Measurements from ENCODE around the gene HIP1R.

The HIP1R gene

DNA sequence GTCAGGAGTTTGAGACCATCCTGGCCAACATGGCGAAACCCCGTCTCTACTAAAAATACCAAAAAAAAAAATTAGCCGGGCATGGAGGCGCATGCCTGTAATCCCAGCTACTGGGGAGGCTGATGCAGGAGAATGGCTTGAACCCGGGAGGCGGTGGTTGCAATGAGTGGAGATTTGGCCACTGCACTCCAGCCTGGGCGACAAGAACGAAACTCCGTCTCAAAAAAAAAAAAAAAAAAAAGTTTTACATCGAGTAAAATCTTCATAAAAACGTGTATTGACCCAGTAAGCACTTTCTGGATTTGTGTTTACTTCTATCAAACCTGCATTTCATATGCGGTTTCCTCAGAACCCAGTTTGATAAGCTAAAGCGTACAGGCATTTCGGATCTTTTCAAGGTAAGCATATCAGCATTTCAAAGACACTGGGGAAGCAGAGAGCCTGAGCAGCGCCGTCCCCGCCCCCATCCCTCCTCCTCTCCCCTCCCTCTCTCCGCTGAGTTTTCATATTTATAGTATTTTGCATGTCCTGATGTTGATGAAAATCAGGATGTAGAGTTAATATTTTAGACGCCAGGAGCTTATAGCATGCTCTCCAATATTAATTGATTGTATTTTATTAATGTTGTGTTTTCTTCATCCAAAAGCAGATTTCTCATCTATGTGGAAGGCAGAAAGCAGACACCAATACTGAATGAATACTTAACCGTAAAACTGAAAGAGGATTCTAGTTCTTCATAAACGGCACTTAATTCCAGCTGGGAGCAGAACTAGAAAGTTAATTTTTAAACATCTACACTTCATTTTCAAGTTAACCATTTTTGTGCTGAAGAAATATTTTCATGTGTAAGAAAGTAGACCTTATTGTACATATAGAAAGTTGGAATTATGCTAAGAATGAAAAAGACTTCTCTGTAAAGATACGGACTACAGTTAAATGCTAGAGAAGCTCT lies 9.2 kb upstream of the HIP1R start:
- Histone ChIP-seq H3K9me3 (ENCODE audit: control insufficient read depth, insufficient read depth, low read depth, low read length) (no peaks in the 10 kb centered on the region), H3K27ac (ENCODE audit: extremely low read depth, low read depth, low read length) (no peak overlapping the region), H3K4me3 (ENCODE audit: low read depth, low read length) (peak overlapping the region; percentile 36), H3K4me1 (ENCODE audit: control insufficient read depth, insufficient read depth, low read length) (peaks cover 10% of the 10 kb centered on the region), H3K36me3 (ENCODE audit: control insufficient read depth in 2 of 2, insufficient read depth in 1 of 2, low read length in 2 of 2) (no peaks in the 10 kb centered on the region)
- TF ChIP-seq, protein P1, sequence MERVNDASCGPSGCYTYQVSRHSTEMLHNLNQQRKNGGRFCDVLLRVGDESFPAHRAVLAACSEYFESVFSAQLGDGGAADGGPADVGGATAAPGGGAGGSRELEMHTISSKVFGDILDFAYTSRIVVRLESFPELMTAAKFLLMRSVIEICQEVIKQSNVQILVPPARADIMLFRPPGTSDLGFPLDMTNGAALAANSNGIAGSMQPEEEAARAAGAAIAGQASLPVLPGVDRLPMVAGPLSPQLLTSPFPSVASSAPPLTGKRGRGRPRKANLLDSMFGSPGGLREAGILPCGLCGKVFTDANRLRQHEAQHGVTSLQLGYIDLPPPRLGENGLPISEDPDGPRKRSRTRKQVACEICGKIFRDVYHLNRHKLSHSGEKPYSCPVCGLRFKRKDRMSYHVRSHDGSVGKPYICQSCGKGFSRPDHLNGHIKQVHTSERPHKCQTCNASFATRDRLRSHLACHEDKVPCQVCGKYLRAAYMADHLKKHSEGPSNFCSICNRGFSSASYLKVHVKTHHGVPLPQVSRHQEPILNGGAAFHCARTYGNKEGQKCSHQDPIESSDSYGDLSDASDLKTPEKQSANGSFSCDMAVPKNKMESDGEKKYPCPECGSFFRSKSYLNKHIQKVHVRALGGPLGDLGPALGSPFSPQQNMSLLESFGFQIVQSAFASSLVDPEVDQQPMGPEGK (tag by site-specific recombination; IDR thresholded peaks at IDR 0.05), result no peak
- TF ChIP-seq ZNF600 (tag by site-specific recombination; IDR thresholded peaks at IDR 0.05), result peak; percentile 32
- TF ChIP-seq ZNF335 (tag by site-specific recombination; conservative IDR thresholded peaks at IDR 0.05), result peak; percentile 91
- TF ChIP-seq SCRT1 (tag by site-specific recombination; IDR thresholded peaks at IDR 0.05; ENCODE audit: borderline replicate concordance), result no peak
- TF ChIP-seq, protein P2, sequence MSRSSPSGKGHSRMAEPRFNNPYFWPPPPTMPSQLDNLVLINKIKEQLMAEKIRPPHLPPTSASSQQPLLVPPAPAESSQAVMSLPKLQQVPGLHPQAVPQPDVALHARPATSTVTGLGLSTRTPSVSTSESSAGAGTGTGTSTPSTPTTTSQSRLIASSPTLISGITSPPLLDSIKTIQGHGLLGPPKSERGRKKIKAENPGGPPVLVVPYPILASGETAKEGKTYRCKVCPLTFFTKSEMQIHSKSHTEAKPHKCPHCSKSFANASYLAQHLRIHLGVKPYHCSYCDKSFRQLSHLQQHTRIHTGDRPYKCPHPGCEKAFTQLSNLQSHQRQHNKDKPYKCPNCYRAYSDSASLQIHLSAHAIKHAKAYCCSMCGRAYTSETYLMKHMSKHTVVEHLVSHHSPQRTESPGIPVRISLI (tag by site-specific recombination; IDR thresholded peaks at IDR 0.05), result 0 out of 2 replicates have a peak, but pooled peaks have one; percentile 22
- TF ChIP-seq ZNF837 (tag by site-specific recombination; IDR thresholded peaks at IDR 0.05), result no peak
- TF ChIP-seq ZNF626 (tag by site-specific recombination; IDR thresholded peaks at IDR 0.05), result no peak
- no peak for TF ChIP-seq ZNF449 (tag by site-specific recombination; IDR thresholded peaks at IDR 0.05)
- TF ChIP-seq KLF9 (tag by site-specific recombination; IDR thresholded peaks at IDR 0.05; ENCODE audit: low read depth), result 0 out of 2 replicates have a peak, but pooled peaks have one; percentile 21
- TF ChIP-seq ZNF280D (tag by site-specific recombination; IDR thresholded peaks at IDR 0.05), result no peak
- TF ChIP-seq MYNN (tag by site-specific recombination; IDR thresholded peaks at IDR 0.05; ENCODE audit: borderline replicate concordance), result no peak
- TF ChIP-seq PRDM1 (tag by site-specific recombination; IDR thresholded peaks at IDR 0.05), result peak; percentile 54; the same call in 1 of the 2 replicates
- peak; percentile 58 for TF ChIP-seq ZNF366 (tag by site-specific recombination; conservative IDR thresholded peaks at IDR 0.05)
- TF ChIP-seq ZNF114 (tag by site-specific recombination; IDR thresholded peaks at IDR 0.05), result no peak
- peak; percentile 87 for TF ChIP-seq PRDM6 (tag by site-specific recombination; IDR thresholded peaks at IDR 0.05)
- no peak for TF ChIP-seq ZNF391 (tag by site-specific recombination; IDR thresholded peaks at IDR 0.05; ENCODE audit: borderline replicate concordance, low read depth)
- 0 out of 2 replicates have a peak, but pooled peaks have one; percentile 45 for TF ChIP-seq ZBTB17 (tag by site-specific recombination; IDR thresholded peaks at IDR 0.05)
- ChIA-PET POLR2A (interaction anchor here (0.8 to 0.9 kb wide), 2 partner anchors 8 to 10 kb away, joined by 3 read pairs; no protein-coding TSS in a partner anchor), CTCF (interaction anchor here (0.6 to 3.9 kb wide), 2 partner anchors 29 to 32 kb away, joined by 3 to 35 read pairs; no protein-coding TSS in a partner anchor)

All from HEK293 (cell line).